Measurements from ENCODE around the gene NFU1. TPM values are rescaled to one million over a fixed set of nuclear protein-coding genes. Genes with fewer than 3 reads are reported as not detected.

NFU1 gene
- total and polyA plus RNA-seq, 2 experiments from 2014 or later, result 82.6 to 131 TPM

DNA sequence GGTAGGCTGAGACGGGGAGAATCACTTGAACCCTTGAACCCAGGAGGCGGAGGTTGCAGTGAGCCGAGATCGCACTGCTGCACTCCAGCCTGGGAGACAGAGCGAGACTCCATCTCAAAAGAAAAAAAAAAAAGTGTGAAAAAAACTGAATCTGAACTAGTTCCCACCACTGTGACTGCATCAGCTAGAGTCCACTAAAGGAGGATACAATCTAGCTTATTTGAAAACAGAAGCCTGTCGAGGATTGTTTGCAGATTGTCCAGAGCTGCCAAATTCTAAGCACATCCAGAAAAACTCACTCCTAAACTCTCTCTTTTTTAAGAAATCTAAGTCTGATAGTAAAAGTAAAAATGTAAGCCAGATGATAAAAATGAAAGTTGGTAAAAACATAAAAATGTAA, 60.8 kb downstream of the NFU1 start:
- Histone ChIP-seq H3K27me3 (no peaks in the 10 kb centered on the region), H3K4me3 (no peak overlapping the region), H3K9me3 (ENCODE audit: low read depth) (no peaks in the 10 kb centered on the region), H3K27ac (no peak overlapping the region), H3K36me3 (peaks cover 6% of the 10 kb centered on the region), H3K4me1 (ENCODE audit: low read depth) (no peaks in the 10 kb centered on the region)
- TF ChIP-seq, protein P1, sequence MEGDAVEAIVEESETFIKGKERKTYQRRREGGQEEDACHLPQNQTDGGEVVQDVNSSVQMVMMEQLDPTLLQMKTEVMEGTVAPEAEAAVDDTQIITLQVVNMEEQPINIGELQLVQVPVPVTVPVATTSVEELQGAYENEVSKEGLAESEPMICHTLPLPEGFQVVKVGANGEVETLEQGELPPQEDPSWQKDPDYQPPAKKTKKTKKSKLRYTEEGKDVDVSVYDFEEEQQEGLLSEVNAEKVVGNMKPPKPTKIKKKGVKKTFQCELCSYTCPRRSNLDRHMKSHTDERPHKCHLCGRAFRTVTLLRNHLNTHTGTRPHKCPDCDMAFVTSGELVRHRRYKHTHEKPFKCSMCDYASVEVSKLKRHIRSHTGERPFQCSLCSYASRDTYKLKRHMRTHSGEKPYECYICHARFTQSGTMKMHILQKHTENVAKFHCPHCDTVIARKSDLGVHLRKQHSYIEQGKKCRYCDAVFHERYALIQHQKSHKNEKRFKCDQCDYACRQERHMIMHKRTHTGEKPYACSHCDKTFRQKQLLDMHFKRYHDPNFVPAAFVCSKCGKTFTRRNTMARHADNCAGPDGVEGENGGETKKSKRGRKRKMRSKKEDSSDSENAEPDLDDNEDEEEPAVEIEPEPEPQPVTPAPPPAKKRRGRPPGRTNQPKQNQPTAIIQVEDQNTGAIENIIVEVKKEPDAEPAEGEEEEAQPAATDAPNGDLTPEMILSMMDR (IDR thresholded peaks at IDR 0.05; ENCODE audit: low read depth, low read length), result no peak
- no peak for DNase-seq (ENCODE audit: low read depth in 1 of 2, low spot score in 1 of 2)

GRCh38 chr2:69375494-69376353, 61.5 kb downstream of the NFU1 start:
- no peaks in the 10 kb centered on the region for H3K27me3 ChIP-seq
- H3K9me3 ChIP-seq (ENCODE audit: low read depth), result no peaks in the 10 kb centered on the region
- peaks cover 6% of the 10 kb centered on the region for H3K36me3 ChIP-seq
- TF ChIP-seq, protein P1 (IDR thresholded peaks at IDR 0.05; ENCODE audit: low read depth, low read length), result peak; percentile 58
- DNase-seq (ENCODE audit: low read depth in 1 of 2, low spot score in 1 of 2), result peak; percentile 44 to 58
- H3K4me3 ChIP-seq, result no peak overlapping the region
- no peak overlapping the region for H3K27ac ChIP-seq
- H3K4me1 ChIP-seq (ENCODE audit: low read depth), result no peaks in the 10 kb centered on the region

DNA sequence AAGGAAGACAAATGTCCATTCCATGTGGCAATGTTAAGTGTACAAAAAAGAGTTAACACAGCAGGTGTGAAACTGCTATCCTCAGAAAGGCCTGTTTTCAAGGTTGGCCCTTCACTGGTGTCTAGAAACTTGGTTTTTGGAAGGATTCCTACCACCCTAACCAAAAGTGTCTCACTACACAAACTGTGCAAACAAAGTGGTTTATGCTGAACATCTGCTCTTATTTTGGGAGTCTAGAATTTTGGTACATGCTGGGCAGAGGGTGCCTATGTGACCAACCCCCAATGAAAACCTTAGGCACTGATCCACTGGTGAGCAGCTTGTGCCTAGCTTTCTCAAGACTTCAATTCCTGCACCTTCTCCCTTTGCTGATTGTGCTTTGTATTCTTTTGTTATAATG, 64.5 kb downstream of the NFU1 start:
- H3K4me1 ChIP-seq (ENCODE audit: low read depth), result no peaks in the 10 kb centered on the region
- no peaks in the 10 kb centered on the region for H3K9me3 ChIP-seq (ENCODE audit: low read depth)
- TF ChIP-seq, protein P1 (IDR thresholded peaks at IDR 0.05; ENCODE audit: low read depth, low read length), result no peak
- no peak overlapping the region for H3K4me3 ChIP-seq
- DNase-seq (ENCODE audit: low read depth in 1 of 2, low spot score in 1 of 2), result no peak
- peaks cover 36% of the 10 kb centered on the region for H3K36me3 ChIP-seq
- no peaks in the 10 kb centered on the region for H3K27me3 ChIP-seq
- H3K27ac ChIP-seq, result no peak overlapping the region

DNA sequence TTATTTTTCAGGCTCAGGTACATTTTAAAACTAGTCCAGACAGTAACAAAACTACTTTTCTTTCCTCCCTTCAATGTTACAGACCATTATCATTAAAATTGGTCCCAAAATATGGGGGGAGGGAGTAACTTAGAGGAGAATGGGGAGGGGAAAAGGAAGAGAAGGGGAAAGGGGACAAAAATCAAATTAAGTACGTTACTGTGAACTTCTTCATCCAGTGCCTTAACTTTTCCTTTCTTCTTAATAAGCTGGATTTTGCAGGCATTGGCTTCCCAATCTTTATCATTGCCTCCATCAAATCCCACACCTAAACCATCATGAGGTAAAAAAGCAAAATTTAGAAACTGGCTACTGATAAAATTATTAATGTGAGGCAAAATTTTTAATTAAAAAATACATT, 67.4 kb downstream of the NFU1 start:
- Histone ChIP-seq H3K4me3 (no peak overlapping the region), H3K27ac (no peak overlapping the region), H3K4me1 (ENCODE audit: low read depth) (no peaks in the 10 kb centered on the region), H3K36me3 (peaks cover 45% of the 10 kb centered on the region), H3K9me3 (ENCODE audit: low read depth) (no peaks in the 10 kb centered on the region), H3K27me3 (no peaks in the 10 kb centered on the region)
- TF ChIP-seq, protein P1 (IDR thresholded peaks at IDR 0.05; ENCODE audit: low read depth, low read length), result no peak
- DNase-seq (ENCODE audit: low read depth in 1 of 2, low spot score in 1 of 2), result no peak

DNA sequence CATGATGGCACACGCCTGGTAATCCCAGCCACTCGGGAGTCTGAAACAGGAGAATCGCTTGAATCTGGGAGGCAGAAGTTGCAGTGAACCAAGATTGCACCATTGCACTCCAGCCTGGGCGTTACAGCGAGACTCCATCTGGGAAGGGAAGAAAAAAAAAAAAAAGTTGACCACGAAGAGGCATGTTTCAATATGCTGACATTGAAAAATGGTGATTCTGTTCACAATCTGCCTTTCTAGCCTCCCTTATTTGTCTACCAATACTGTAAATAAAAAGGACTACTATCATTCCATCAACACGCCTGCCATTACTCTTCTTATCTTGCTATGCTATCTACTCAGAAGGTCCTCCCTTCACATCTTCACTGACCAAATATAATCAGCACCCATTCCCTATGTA, 68.6 kb downstream of the NFU1 start:
- Histone ChIP-seq H3K4me1 (ENCODE audit: low read depth) (no peaks in the 10 kb centered on the region), H3K4me3 (no peak overlapping the region), H3K36me3 (peaks cover 50% of the 10 kb centered on the region), H3K27me3 (no peaks in the 10 kb centered on the region), H3K27ac (no peak overlapping the region), H3K9me3 (ENCODE audit: low read depth) (no peaks in the 10 kb centered on the region)
- no peak for DNase-seq (ENCODE audit: low read depth in 1 of 2, low spot score in 1 of 2)
- TF ChIP-seq, protein P1 (IDR thresholded peaks at IDR 0.05; ENCODE audit: low read depth, low read length), result no peak
